ENCODE data around the gene ALOX12. TPM values are rescaled to one million over a fixed set of nuclear protein-coding genes. Genes with fewer than 3 reads are reported as not detected.
A peak's percentile ranks its signal among the peaks of the same experiment; 100 is the strongest.

The ALOX12 gene
- polyA plus RNA-seq, 1 of the 3 experiments (the other 2 are of a cell fraction) = not detected

DNA sequence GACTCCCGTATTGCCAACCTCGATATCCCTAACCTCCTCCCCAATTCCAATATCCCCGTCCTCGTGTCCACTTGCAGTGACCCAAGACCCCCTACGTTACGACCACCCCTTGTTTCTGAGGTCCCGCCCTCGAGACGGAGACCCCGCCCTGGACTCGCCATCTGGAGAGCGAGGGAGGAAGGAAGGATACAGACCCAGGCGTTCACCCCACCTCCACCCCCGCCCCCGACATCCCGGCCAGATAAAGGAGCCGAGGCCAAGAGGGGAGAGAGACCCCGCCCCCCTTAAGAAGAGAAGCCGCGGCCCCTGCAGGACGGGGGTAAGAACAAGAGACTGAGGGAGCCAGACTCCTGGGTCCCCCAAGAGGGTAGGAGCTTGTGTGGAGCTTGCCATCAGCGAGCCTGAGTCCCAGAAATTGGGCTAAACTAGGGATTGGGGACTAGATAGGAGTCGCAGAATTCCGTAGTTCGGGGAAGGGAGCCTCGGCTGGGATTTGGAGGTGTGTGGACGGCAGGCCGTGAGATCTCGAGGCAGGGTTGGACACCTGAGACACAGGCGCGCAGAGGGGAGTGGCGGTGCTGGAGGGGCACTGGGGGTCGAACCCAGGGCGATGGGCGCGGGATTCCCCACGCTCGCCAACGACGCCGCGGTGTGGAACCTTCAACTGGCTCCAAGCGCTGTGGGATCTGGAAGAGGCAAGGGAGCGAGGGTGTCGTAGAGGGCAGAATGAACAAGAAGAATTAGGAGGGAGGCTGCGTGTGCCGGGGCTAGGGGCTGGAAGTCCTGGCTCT lies 27.1 kb downstream of the ALOX12 start, which contains the start of gene BCL6B:
Gene BCL6B, plus strand, starts transcription at position 270 of the 791 bp plus-strand sequence. CDS start 622 bp downstream, outside the sequence.
- no peaks in the 10 kb centered on the region for H3K79me2 ChIP-seq (ENCODE audit: insufficient read depth)
- no peak within 1 kb of the TSS for H3K9ac ChIP-seq
- H3K4me3 ChIP-seq (ENCODE audit: low read depth in 2 of 2, low read length in 1 of 2) = peak within 1 kb of the TSS; percentile 24 to 47; a peak in 2 of 4 replicates
- CTCF ChIA-PET = interaction anchor here (0.6 to 8.6 kb wide), 10 partner anchors 8 to 1199 kb away, joined by 3 to 64 read pairs (median 8); a partner anchor contains a TSS
- H3K36me3 ChIP-seq (replicated peaks in 1 of 2; ENCODE audit: control insufficient read depth in 1 of 2, insufficient read depth in 2 of 2, low read length in 1 of 2) = no peaks in the 10 kb centered on the region
- H3K27me3 ChIP-seq (ENCODE audit: insufficient read depth) = no peaks in the 10 kb centered on the region
- peak within 1 kb of the TSS; percentile 52; the same call in 1 of the 2 replicates for H3K4me2 ChIP-seq
- no peak within 1 kb of the TSS for H3K27ac ChIP-seq (ENCODE audit: low read depth in 2 of 2, low read length in 1 of 2)
- 54% methylated on average over 47 of the region's 47 CpGs for WGBS (ENCODE audit: low lambda C conversion rate)
- H3F3A ChIP-seq (replicated peaks; ENCODE audit: insufficient read depth) = peaks cover 15% of the 10 kb centered on the region
- no peaks in the 10 kb centered on the region for H4K20me1 ChIP-seq (ENCODE audit: insufficient read depth)
- no peaks in the 10 kb centered on the region for H3K9me2 ChIP-seq
- H2AFZ ChIP-seq (ENCODE audit: low read depth) = peak within 1 kb of the TSS; percentile 94; the same call in 1 of the 2 replicates
- DNase-seq = no peak
- TF ChIP-seq SIN3A (IDR thresholded peaks at IDR 0.05; ENCODE audit: borderline replicate concordance, low read depth, low read length) (no peak), FOXJ3 (CRISPR knock-in tag; IDR thresholded peaks at IDR 0.05) (no peak), FOXM1 (IDR thresholded peaks at IDR 0.05; ENCODE audit: low read depth) (no peak), MEF2A (IDR thresholded peaks at IDR 0.05; ENCODE audit: borderline replicate concordance, low read depth) (no peak), CHD2 (IDR thresholded peaks at IDR 0.05; ENCODE audit: low read length, partially characterized antibody) (no peak), RCOR1 (IDR thresholded peaks at IDR 0.05; ENCODE audit: low read length) (no peak), YY1 (IDR thresholded peaks at IDR 0.05; ENCODE audit: low read depth) (no peak), RXRA (IDR thresholded peaks at IDR 0.05; ENCODE audit: borderline replicate concordance, low read depth) (no peak), TAF1 (IDR thresholded peaks at IDR 0.05; ENCODE audit: borderline replicate concordance, low read depth, low read length) (no peak), NRF1 (IDR thresholded peaks at IDR 0.05; ENCODE audit: low read depth, low read length) (no peak), EZH2phosphoT487 (IDR thresholded peaks at IDR 0.05; ENCODE audit: borderline replicate concordance, low read depth) (no peak), RAD21 (IDR thresholded peaks at IDR 0.05; ENCODE audit: low read length) (no peak), RFX5 (IDR thresholded peaks at IDR 0.05; ENCODE audit: low read length) (no peak), GABPA (IDR thresholded peaks at IDR 0.05; ENCODE audit: low read depth) (no peak), JUND (IDR thresholded peaks at IDR 0.05) (no peak)
- TF ChIP-seq, protein P1, sequence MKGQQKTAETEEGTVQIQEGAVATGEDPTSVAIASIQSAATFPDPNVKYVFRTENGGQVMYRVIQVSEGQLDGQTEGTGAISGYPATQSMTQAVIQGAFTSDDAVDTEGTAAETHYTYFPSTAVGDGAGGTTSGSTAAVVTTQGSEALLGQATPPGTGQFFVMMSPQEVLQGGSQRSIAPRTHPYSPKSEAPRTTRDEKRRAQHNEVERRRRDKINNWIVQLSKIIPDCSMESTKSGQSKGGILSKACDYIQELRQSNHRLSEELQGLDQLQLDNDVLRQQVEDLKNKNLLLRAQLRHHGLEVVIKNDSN (IDR thresholded peaks at IDR 0.05; ENCODE audit: borderline replicate concordance, low read depth) = no peak
- TF ChIP-seq, protein P2, sequence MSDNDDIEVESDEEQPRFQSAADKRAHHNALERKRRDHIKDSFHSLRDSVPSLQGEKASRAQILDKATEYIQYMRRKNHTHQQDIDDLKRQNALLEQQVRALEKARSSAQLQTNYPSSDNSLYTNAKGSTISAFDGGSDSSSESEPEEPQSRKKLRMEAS (IDR thresholded peaks at IDR 0.05; ENCODE audit: low read depth) = no peak
- TF ChIP-seq, protein P3, sequence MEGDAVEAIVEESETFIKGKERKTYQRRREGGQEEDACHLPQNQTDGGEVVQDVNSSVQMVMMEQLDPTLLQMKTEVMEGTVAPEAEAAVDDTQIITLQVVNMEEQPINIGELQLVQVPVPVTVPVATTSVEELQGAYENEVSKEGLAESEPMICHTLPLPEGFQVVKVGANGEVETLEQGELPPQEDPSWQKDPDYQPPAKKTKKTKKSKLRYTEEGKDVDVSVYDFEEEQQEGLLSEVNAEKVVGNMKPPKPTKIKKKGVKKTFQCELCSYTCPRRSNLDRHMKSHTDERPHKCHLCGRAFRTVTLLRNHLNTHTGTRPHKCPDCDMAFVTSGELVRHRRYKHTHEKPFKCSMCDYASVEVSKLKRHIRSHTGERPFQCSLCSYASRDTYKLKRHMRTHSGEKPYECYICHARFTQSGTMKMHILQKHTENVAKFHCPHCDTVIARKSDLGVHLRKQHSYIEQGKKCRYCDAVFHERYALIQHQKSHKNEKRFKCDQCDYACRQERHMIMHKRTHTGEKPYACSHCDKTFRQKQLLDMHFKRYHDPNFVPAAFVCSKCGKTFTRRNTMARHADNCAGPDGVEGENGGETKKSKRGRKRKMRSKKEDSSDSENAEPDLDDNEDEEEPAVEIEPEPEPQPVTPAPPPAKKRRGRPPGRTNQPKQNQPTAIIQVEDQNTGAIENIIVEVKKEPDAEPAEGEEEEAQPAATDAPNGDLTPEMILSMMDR (IDR thresholded peaks at IDR 0.05) = no peak
- TF ChIP-seq, protein P4, sequence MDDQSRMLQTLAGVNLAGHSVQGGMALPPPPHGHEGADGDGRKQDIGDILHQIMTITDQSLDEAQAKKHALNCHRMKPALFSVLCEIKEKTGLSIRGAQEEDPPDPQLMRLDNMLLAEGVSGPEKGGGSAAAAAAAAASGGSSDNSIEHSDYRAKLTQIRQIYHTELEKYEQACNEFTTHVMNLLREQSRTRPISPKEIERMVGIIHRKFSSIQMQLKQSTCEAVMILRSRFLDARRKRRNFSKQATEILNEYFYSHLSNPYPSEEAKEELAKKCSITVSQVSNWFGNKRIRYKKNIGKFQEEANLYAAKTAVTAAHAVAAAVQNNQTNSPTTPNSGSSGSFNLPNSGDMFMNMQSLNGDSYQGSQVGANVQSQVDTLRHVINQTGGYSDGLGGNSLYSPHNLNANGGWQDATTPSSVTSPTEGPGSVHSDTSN (IDR thresholded peaks at IDR 0.05) = no peak
- no peaks in the 10 kb centered on the region for H3K9me3 ChIP-seq
- POLR2A ChIA-PET = interaction anchor here (2.0 kb wide), 1 partner anchor 12 kb away, joined by 8 read pairs; the partner anchor contains the start of gene SLC16A13
- peaks cover 5 to 30% of the 10 kb centered on the region in 2 experiments; a peak in 2 of 4 replicates for H3K4me1 ChIP-seq (ENCODE audit: control insufficient read depth in 1 of 2, insufficient read depth in 2 of 2, low read depth in 1 of 2, low read length in 1 of 2)
